HCT116 (cell line): ENCODE measurements around the gene RABEPK. TPM values are rescaled to one million over a fixed set of nuclear protein-coding genes. Genes with fewer than 3 reads are reported as not detected.

Source experiments
- ATAC-seq: fragments of 200-7000 bp; cut with Tn5 transposase; 2 replicates; pipeline ENCODE4 v1.9.1; 2020; ENCODE audit warnings: mild to moderate bottlenecking, moderate library complexity
- BruUV-seq: library from RNA; stranded (reverse); fragments of 400-500 nt; replicated peaks from 2 replicates; lab custom pipeline; 2021; lab: Mats Ljungman, UMichigan
- CTCF ChIA-PET: fragments of 300-600 bp; sonication (Branson Sonifier 250); formaldehyde crosslinking; loops from one replicate; lab custom pipeline; 2021; ENCODE audit warnings: antibody characterized with exemption; lab: Charles Lee
- POLR2A ChIA-PET: fragments of 300-600, 350-600 bp; sonication (Branson Sonifier 250); formaldehyde crosslinking; loops from one replicate; lab custom pipeline; 2021; ENCODE audit warnings: antibody characterized with exemption; lab: Charles Lee
- RAD21 ChIA-PET, 2 experiments: fragments of 300-600 bp; sonication (Branson Sonifier 250); formaldehyde crosslinking; loops; one replicate each; lab custom pipeline; 2023; ENCODE audit warnings: low total read pairs in 2 of 2; ENCODE audit not compliant: uncharacterized antibody in 2 of 2, unreplicated experiment in 2 of 2, low non-redundant PET in 1 of 2; lab: Charles Lee
- DNase-seq: peaks from one replicate; pipeline ENCODE4 v3.0.0-alpha.2; 2010; ENCODE audit warnings: low read depth, low spot score
- H2AFZ ChIP-seq: fragments of 200-600 bp; shearing (Covaris generic), sonication (generic); 2 replicates; pipeline ENCODE4 v1.6.1; 2017; ENCODE audit warnings: low read depth, mixed run types, mixed read lengths, antibody characterized with exemption, low read length; ENCODE audit not compliant: poor library complexity, severe bottlenecking
- H3K27ac ChIP-seq: 2 replicates; pipeline ENCODE4 v1.5.1; 2012; ENCODE audit warnings: low read depth, low read length
- H3K27me3 ChIP-seq: fragments of 200-600 bp; sonication (generic); 2 replicates; pipeline ENCODE4 v1.6.1; 2016; ENCODE audit warnings: mixed run types, low read length, mixed read lengths; ENCODE audit not compliant: insufficient read depth
- H3K36me3 ChIP-seq, 2 experiments: fragments of 200-500 bp in 1 of 2; fragments of 200-600 bp in 1 of 2; sonication (Bioruptor generic) in 1 of 2; sonication (generic) in 1 of 2; 2 replicates each; pipeline versions ENCODE4 v1.5.1 to v1.6.1; 2014 to 2016; ENCODE audit warnings: low read length in 2 of 2, inconsistent platforms in 1 of 2, mixed read lengths in 1 of 2, mixed run types in 1 of 2; ENCODE audit not compliant: insufficient read depth in 2 of 2, control insufficient read depth in 1 of 2
- H3K4me1 ChIP-seq, 2 experiments: fragments of 200-600 bp in 1 of 2; sonication (generic) in 1 of 2; 2 replicates each; pipeline versions ENCODE4 v1.5.1 to v1.6.1; 2012 to 2017; ENCODE audit warnings: low read length in 2 of 2, inconsistent platforms in 1 of 2, mild to moderate bottlenecking in 1 of 2, mixed read lengths in 1 of 2, mixed run types in 1 of 2, moderate library complexity in 1 of 2; ENCODE audit not compliant: insufficient read depth in 2 of 2, control insufficient read depth in 1 of 2
- H3K4me2 ChIP-seq: fragments of 200-600 bp; sonication (generic); 2 replicates; pipeline ENCODE4 v1.6.1; 2017; ENCODE audit warnings: mixed run types, low read length, mixed read lengths
- H3K4me3 ChIP-seq, 2 experiments: fragments of 200-600 bp in 1 of 2; sonication (generic) in 1 of 2; replicated peaks in 1 of 2; 2 replicates each; pipeline ENCODE4 v1.5.1; 2011 to 2016; ENCODE audit warnings: low read length in 2 of 2, control low read depth in 1 of 2, low read depth in 1 of 2, mild to moderate bottlenecking in 1 of 2, mixed read lengths in 1 of 2, mixed run types in 1 of 2
- H3K79me2 ChIP-seq: fragments of 200-600 bp; sonication (generic); 2 replicates; pipeline ENCODE4 v1.6.1; 2017; ENCODE audit warnings: mild to moderate bottlenecking, mixed run types, low read length, moderate library complexity, mixed read lengths; ENCODE audit not compliant: insufficient read depth
- H3K9ac ChIP-seq: fragments of 200-600 bp; sonication (generic); 2 replicates; pipeline ENCODE4 v1.6.1; 2016; ENCODE audit warnings: low read length, mixed read lengths
- H3K9me2 ChIP-seq: fragments of 200-600 bp; sonication (generic), shearing (Covaris generic); 2 replicates; pipeline ENCODE4 v1.6.1; 2017; ENCODE audit warnings: mixed run types, mild to moderate bottlenecking, moderate library complexity; ENCODE audit not compliant: insufficient read depth
- H3K9me3 ChIP-seq, 2 experiments: fragments of 200-500 bp in 1 of 2; fragments of 200-600 bp in 1 of 2; sonication (Bioruptor generic) in 1 of 2; sonication (generic) in 1 of 2; 2 replicates each; pipeline ENCODE4 v1.6.1; 2014 to 2017; ENCODE audit warnings: low read length in 2 of 2, mixed read lengths in 2 of 2, inconsistent platforms in 1 of 2, low read depth in 1 of 2, mild to moderate bottlenecking in 1 of 2, mixed run types in 1 of 2, moderate library complexity in 1 of 2; ENCODE audit not compliant: control insufficient read depth in 1 of 2, insufficient read depth in 1 of 2
- H4K20me1 ChIP-seq: fragments of 200-600 bp; sonication (generic), shearing (Covaris generic); 2 replicates; pipeline ENCODE4 v1.6.1; 2017; ENCODE audit warnings: mixed run types, mild to moderate bottlenecking, moderate library complexity; ENCODE audit not compliant: insufficient read depth
- CBX3 ChIP-seq: IDR thresholded peaks from 2 replicates; pipeline ENCODE4 v1.6.1; 2012; ENCODE audit warnings: low read depth
- CTCF ChIP-seq, 3 experiments: fragments of 200-600 bp in 1 of 3; sonication (generic) in 1 of 3; IDR thresholded peaks in 2 of 3; conservative IDR thresholded peaks in 1 of 3; 2 replicates each; pipeline ENCODE4 v1.5.1; 2012 to 2017; ENCODE audit warnings: low read depth in 2 of 3, low read length in 2 of 3, antibody characterized with exemption in 1 of 3, borderline replicate concordance in 1 of 3, control low read depth in 1 of 3, mild to moderate bottlenecking in 1 of 3, mixed read lengths in 1 of 3, mixed run types in 1 of 3, moderate library complexity in 1 of 3; ENCODE audit not compliant: insufficient read depth in 1 of 3
- EGR1 ChIP-seq: IDR thresholded peaks from 2 replicates; pipeline ENCODE4 v1.6.1; 2012; ENCODE audit warnings: low read depth
- ELF1 ChIP-seq: IDR thresholded peaks from 2 replicates; pipeline ENCODE4 v1.6.1; 2012; ENCODE audit warnings: low read depth, borderline replicate concordance
- EZH2phosphoT487 ChIP-seq: fragments of 200-600 bp; IDR thresholded peaks from 2 replicates; pipeline ENCODE4 v1.6.1; 2018; ENCODE audit warnings: antibody characterized with exemption, borderline replicate concordance
- FOSL1 ChIP-seq: IDR thresholded peaks from 2 replicates; pipeline ENCODE4 v1.6.1; 2012; ENCODE audit warnings: low read depth
- POLR2AphosphoS5 ChIP-seq: IDR thresholded peaks from 2 replicates; pipeline ENCODE4 v1.6.1; 2011; ENCODE audit warnings: mild to moderate bottlenecking, low read depth, low read length, moderate library complexity
- RAD21 ChIP-seq: IDR thresholded peaks from 2 replicates; pipeline ENCODE4 v1.6.1; 2012; ENCODE audit warnings: low read depth, mild to moderate bottlenecking
- SIN3A ChIP-seq: IDR thresholded peaks from 2 replicates; pipeline ENCODE4 v1.6.1; 2012; ENCODE audit warnings: low read depth
- SP1 ChIP-seq: IDR thresholded peaks from 2 replicates; pipeline ENCODE4 v1.6.1; 2012; ENCODE audit warnings: low read depth
- SRF ChIP-seq: IDR thresholded peaks from 2 replicates; pipeline ENCODE4 v1.6.1; 2012; ENCODE audit warnings: low read depth
- TCF7L2 ChIP-seq: IDR thresholded peaks from 2 replicates; pipeline ENCODE4 v1.7.0; 2011; ENCODE audit warnings: borderline replicate concordance, inconsistent platforms; ENCODE audit not compliant: insufficient read depth, insufficient read length; ENCODE audit errors: extremely low read depth
- ZNF274 ChIP-seq: fragments of 200-500 bp; sonication (Bioruptor generic); IDR thresholded peaks from 2 replicates; pipeline ENCODE4 v1.6.1; 2014; ENCODE audit warnings: mild to moderate bottlenecking, low read depth, low read length, inconsistent platforms
- intact Hi-C: fragments of 100-400 bp; cut with micrococcal nuclease; formaldehyde crosslinking; loops from 2 replicates; pipeline ENCODE4 v1.10.0; 2022
- total RNA-seq: library from RNA; stranded (reverse); gene quantifications from one replicate; pipeline ENCODE4 v1.2.1, GENCODE V29; 2021; ENCODE audit not compliant: unreplicated experiment
- TF ChIP-seq, protein P1 (sequence below): IDR thresholded peaks from 2 replicates; pipeline ENCODE4 v1.6.1; 2012
- TF ChIP-seq, protein P2 (sequence below): IDR thresholded peaks from 2 replicates; pipeline ENCODE4 v1.6.1; 2012

Gene RABEPK
- total RNA-seq, 1 experiment from 2014 or later = 48.3 TPM

GRCh38 chr9:125276771-125277170 lies 76.4 kb downstream of the RABEPK start:
- BruUV-seq = no TSS peak
- Histone ChIP-seq H3K36me3 (no peaks in the 10 kb centered on the region), H3K9me2 (no peaks in the 10 kb centered on the region), H3K27ac (no peak overlapping the region)
- intact Hi-C loops = loop anchor here (5.0 kb wide), 1 partner anchor 86 kb away; no protein-coding TSS in a partner anchor
- POLR2A ChIA-PET = interaction anchor here (1.7 kb wide), 1 partner anchor 35 kb away, joined by 10 read pairs; the partner anchor contains the start of gene HSPA5
- ATAC-seq = no peak
- TF ChIP-seq SRF = no peak
- no peak for TF ChIP-seq POLR2AphosphoS5
- TF ChIP-seq EGR1 = no peak
- no peak for TF ChIP-seq FOSL1
- TF ChIP-seq SP1 = no peak
- no peak for TF ChIP-seq RAD21
- TF ChIP-seq, protein P1, sequence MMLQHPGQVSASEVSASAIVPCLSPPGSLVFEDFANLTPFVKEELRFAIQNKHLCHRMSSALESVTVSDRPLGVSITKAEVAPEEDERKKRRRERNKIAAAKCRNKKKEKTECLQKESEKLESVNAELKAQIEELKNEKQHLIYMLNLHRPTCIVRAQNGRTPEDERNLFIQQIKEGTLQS = no peak
- no peak for TF ChIP-seq CBX3
- no peak for TF ChIP-seq SIN3A
- TF ChIP-seq, all 23 proteins: peak for 0
- peaks cover 95% of the 10 kb centered on the region for H3K79me2 ChIP-seq
- no peaks in the 10 kb centered on the region for H3K27me3 ChIP-seq
- ChIA-PET CTCF (no interaction called here), RAD21 (no interaction called here)
- no peak overlapping the region for H2AFZ ChIP-seq
- no peak overlapping the region for H3K9ac ChIP-seq
- no peaks in the 10 kb centered on the region for H3K4me1 ChIP-seq
- no peaks in the 10 kb centered on the region for H3K9me3 ChIP-seq
- no peak overlapping the region for H3K4me2 ChIP-seq
- H3K4me3 ChIP-seq = no peak overlapping the region
- DNase-seq = no peak
- H4K20me1 ChIP-seq = no peaks in the 10 kb centered on the region

DNA sequence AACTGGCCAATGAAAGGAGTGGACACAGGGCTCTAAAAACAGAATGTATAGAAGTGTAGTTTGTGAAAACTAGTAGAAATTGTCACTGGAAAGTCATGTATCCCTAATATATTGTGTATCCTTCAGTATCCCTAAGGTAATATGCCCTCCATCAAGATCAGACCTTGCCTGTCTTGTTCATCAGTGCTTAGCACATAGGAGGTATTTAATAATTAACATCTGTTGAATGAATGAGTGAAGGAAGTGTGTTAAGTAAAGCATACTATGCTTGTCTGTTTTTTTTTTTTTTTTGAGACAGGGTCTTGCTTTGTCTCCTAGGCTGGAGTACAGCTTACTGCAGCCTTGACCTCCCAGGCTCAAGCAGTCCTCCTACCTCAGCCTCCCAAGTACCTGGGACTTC lies 77.1 kb downstream of the RABEPK start:
- RAD21 ChIA-PET = no interaction called here
- no peak overlapping the region for H3K27ac ChIP-seq
- H3K27me3 ChIP-seq = no peaks in the 10 kb centered on the region
- H3K4me2 ChIP-seq = no peak overlapping the region
- no peaks in the 10 kb centered on the region for H3K4me1 ChIP-seq
- H3K36me3 ChIP-seq = no peaks in the 10 kb centered on the region
- CTCF ChIA-PET = interaction anchor here (0.5 kb wide), 1 partner anchor 12 kb away, joined by 3 read pairs; no protein-coding TSS in a partner anchor
- POLR2A ChIA-PET = interaction anchor here (0.7 kb wide), 1 partner anchor 36 kb away, joined by 4 read pairs; the partner anchor contains the start of gene HSPA5
- no peak overlapping the region for H3K9ac ChIP-seq
- no peak overlapping the region for H2AFZ ChIP-seq
- H3K79me2 ChIP-seq = peaks cover 95% of the 10 kb centered on the region
- no peaks in the 10 kb centered on the region for H3K9me2 ChIP-seq
- ATAC-seq (no peak), DNase-seq (no peak)
- intact Hi-C loops = loop anchor here (5.0 kb wide), 1 partner anchor 85 kb away; no protein-coding TSS in a partner anchor
- H3K4me3 ChIP-seq = no peak overlapping the region
- peaks cover 2% of the 10 kb centered on the region; the same call in 1 of the 2 replicates for H4K20me1 ChIP-seq
- BruUV-seq = no TSS peak
- no peaks in the 10 kb centered on the region for H3K9me3 ChIP-seq
- TF ChIP-seq POLR2AphosphoS5 = no peak
- TF ChIP-seq, protein P2, sequence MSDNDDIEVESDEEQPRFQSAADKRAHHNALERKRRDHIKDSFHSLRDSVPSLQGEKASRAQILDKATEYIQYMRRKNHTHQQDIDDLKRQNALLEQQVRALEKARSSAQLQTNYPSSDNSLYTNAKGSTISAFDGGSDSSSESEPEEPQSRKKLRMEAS = no peak
- TF ChIP-seq RAD21 = no peak
- no peak for TF ChIP-seq CBX3
- no peak for TF ChIP-seq CTCF (IDR thresholded peaks at IDR 0.05 in 2 of 3, conservative IDR thresholded peaks at IDR 0.05 in 1 of 3; ENCODE audit: borderline replicate concordance in 1 of 3, insufficient read depth in 1 of 3, low read depth in 2 of 3, low read length in 2 of 3)
- no peak for TF ChIP-seq EZH2phosphoT487
- no peak for TF ChIP-seq ZNF274
- no peak for TF ChIP-seq ELF1
- no peak for TF ChIP-seq SIN3A
- TF ChIP-seq TCF7L2 = no peak
